Measurements from ENCODE around the gene MYCN. TPM values are rescaled to one million over a fixed set of nuclear protein-coding genes. Genes with fewer than 3 reads are reported as not detected.

Gene MYCN
- total and polyA plus RNA-seq, 2 of the 4 experiments (the other 2 are of a cell fraction): not detected

DNA sequence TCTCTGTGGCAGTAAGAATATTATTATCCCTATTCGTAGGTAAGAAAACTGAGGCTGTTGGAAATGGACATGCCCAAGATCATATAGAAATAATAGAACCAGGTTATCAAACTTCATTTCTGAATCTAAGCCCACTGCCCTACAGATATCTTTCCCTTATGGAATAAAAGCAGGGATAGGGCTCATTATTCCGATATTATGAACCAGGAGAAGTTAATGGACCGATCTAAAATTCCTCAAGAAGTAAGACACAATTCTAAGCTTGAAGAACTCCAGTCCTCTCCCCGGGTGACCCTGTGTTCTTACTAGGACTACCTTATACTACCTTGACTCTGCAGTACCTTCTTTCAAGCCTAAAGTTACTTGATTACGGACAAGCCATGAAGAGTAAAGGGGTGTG is 8.4 kb upstream of the MYCN start:
- Histone ChIP-seq H2AK9ac (replicated peaks; ENCODE audit: low read depth, low read length, poor library complexity) (no peak overlapping the region), H3K4me3 (ENCODE audit: insufficient read depth, low read depth, low read length) (no peak overlapping the region), H3K36me3 (ENCODE audit: control insufficient read depth, insufficient read depth, low read length) (no peaks in the 10 kb centered on the region), H3K4me2 (ENCODE audit: low read depth, low read length) (no peak overlapping the region), H2BK5ac (ENCODE audit: low read depth, low read length, poor library complexity, severe bottlenecking) (no peak overlapping the region), H4K20me1 (ENCODE audit: insufficient read depth, low read length) (no peaks in the 10 kb centered on the region), H4K8ac (ENCODE audit: low read depth in 2 of 2, low read length in 2 of 2) (no peak overlapping the region), H3K9me3 (ENCODE audit: control insufficient read depth, insufficient read depth, low read length) (peaks cover 12% of the 10 kb centered on the region), H3K79me1 (ENCODE audit: low read depth in 1 of 2, low read length in 2 of 2) (no peaks in the 10 kb centered on the region), H2AK5ac (ENCODE audit: low read depth, low read length) (no peak overlapping the region), H3K9ac (ENCODE audit: low read depth, low read length) (no peak overlapping the region), H3K27me3 (ENCODE audit: control insufficient read depth, insufficient read depth, low read length) (no peaks in the 10 kb centered on the region), H2BK15ac (ENCODE audit: low read depth, low read length) (no peak overlapping the region), H3K14ac (replicated peaks; ENCODE audit: low read depth, low read length) (no peak overlapping the region), H2BK20ac (ENCODE audit: low read depth, low read length) (no peak overlapping the region), H4K91ac (ENCODE audit: insufficient read depth, low read depth, low read length) (no peak overlapping the region), H3K27ac (ENCODE audit: insufficient read depth, low read length) (no peak overlapping the region), H2AFZ (replicated peaks; ENCODE audit: low read length, poor library complexity) (no peak overlapping the region), H3K4me1 (ENCODE audit: control insufficient read depth, insufficient read depth, low read length) (no peaks in the 10 kb centered on the region), H3K9me1 (ENCODE audit: insufficient read depth, low read length) (no peaks in the 10 kb centered on the region), H4K5ac (ENCODE audit: low read depth, low read length) (no peak overlapping the region), H3K4ac (ENCODE audit: low read depth, low read length) (no peak overlapping the region), H3K23ac (ENCODE audit: low read depth, low read length) (no peak overlapping the region), H3K18ac (ENCODE audit: low read depth, low read length) (no peak overlapping the region), H2BK120ac (ENCODE audit: low read depth, low read length) (no peak overlapping the region), H3K56ac (ENCODE audit: extremely low read depth, insufficient read depth, low read length) (no peak overlapping the region)
- CTCF ChIA-PET: no interaction called here
- no peak for DNase-seq
- POLR2A ChIA-PET (ENCODE audit: unreplicated experiment): no interaction called here
- TF ChIP-seq RCOR1 (IDR thresholded peaks at IDR 0.05; ENCODE audit: insufficient replicate concordance, low read length): no peak
- TF ChIP-seq, protein P1, sequence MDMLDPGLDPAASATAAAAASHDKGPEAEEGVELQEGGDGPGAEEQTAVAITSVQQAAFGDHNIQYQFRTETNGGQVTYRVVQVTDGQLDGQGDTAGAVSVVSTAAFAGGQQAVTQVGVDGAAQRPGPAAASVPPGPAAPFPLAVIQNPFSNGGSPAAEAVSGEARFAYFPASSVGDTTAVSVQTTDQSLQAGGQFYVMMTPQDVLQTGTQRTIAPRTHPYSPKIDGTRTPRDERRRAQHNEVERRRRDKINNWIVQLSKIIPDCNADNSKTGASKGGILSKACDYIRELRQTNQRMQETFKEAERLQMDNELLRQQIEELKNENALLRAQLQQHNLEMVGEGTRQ (IDR thresholded peaks at IDR 0.05; ENCODE audit: low read depth, low read length): no peak
- TF ChIP-seq NFE2L2 (IDR thresholded peaks at IDR 0.05; ENCODE audit: low read depth, low read length): no peak
- no peak for TF ChIP-seq MAZ (IDR thresholded peaks at IDR 0.05; ENCODE audit: borderline replicate concordance, low read depth, low read length)
- no peak for TF ChIP-seq SMC3 (IDR thresholded peaks at IDR 0.05; ENCODE audit: low read depth, low read length)
- TF ChIP-seq RAD21 (IDR thresholded peaks at IDR 0.05; ENCODE audit: low read length): no peak
- no peak for TF ChIP-seq CHD1 (IDR thresholded peaks at IDR 0.05; ENCODE audit: low read depth, low read length)
- TF ChIP-seq BHLHE40 (IDR thresholded peaks at IDR 0.05; ENCODE audit: low read depth, low read length): no peak
- no peak for TF ChIP-seq CEBPB (IDR thresholded peaks at IDR 0.05; ENCODE audit: low read depth, low read length)
- no peak for TF ChIP-seq POLR2A (IDR thresholded peaks at IDR 0.05; ENCODE audit: low read depth, low read length)
- TF ChIP-seq MAFK (IDR thresholded peaks at IDR 0.05; ENCODE audit: low read depth, low read length): no peak
- TF ChIP-seq, protein P2, sequence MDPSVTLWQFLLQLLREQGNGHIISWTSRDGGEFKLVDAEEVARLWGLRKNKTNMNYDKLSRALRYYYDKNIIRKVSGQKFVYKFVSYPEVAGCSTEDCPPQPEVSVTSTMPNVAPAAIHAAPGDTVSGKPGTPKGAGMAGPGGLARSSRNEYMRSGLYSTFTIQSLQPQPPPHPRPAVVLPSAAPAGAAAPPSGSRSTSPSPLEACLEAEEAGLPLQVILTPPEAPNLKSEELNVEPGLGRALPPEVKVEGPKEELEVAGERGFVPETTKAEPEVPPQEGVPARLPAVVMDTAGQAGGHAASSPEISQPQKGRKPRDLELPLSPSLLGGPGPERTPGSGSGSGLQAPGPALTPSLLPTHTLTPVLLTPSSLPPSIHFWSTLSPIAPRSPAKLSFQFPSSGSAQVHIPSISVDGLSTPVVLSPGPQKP (IDR thresholded peaks at IDR 0.05; ENCODE audit: borderline replicate concordance, low read depth, low read length): no peak
- TF ChIP-seq MXI1 (IDR thresholded peaks at IDR 0.05; ENCODE audit: borderline replicate concordance, low read depth, low read length): no peak
- no peak for TF ChIP-seq RFX5 (IDR thresholded peaks at IDR 0.05; ENCODE audit: low read depth, low read length)
- in situ Hi-C loops (cut with MboI; ENCODE audit: low sequenced_read_pairs) (no loop called here), intact Hi-C loops (cut with micrococcal nuclease) (no loop called here), dilution Hi-C loops (cut with HindIII; ENCODE audit: low sequenced_read_pairs, unreplicated experiment) (no loop called here)
- no TSS peak for BruUV-seq (replicated peaks)
- no CpG with 5 or more reads among the region's 5 CpGs for WGBS, 2 experiments (ENCODE audit: extremely low coverage in 2 of 2, insufficient read length in 1 of 2)
- ATAC-seq (ENCODE audit: low read depth): no peak
